Skeletal muscle satellite cell (primary cell): ENCODE data around the gene MAP3K8.

Experiments used
- H3K27me3 ChIP-seq: 2 replicates; pipeline ENCODE4 v1.7.0; 2013; ENCODE audit warnings: low read length; ENCODE audit not compliant: control insufficient read depth, insufficient read depth
- H3K36me3 ChIP-seq: 2 replicates; pipeline ENCODE4 v1.7.0; 2013; ENCODE audit warnings: mild to moderate bottlenecking, control low read depth, low read length; ENCODE audit not compliant: insufficient read depth
- H3K4me1 ChIP-seq: 2 replicates; pipeline ENCODE4 v1.7.0; 2013; ENCODE audit warnings: low read length; ENCODE audit not compliant: control insufficient read depth, insufficient read depth
- H3K4me2 ChIP-seq: 2 replicates; pipeline ENCODE4 v1.7.0; 2013; ENCODE audit warnings: mild to moderate bottlenecking, low read length
- H3K4me3 ChIP-seq: 2 replicates; pipeline ENCODE4 v1.7.0; 2013; ENCODE audit warnings: low read length
- H3K9ac ChIP-seq: 2 replicates; pipeline ENCODE4 v1.7.0; 2013; ENCODE audit warnings: mild to moderate bottlenecking, low read depth, low read length, moderate library complexity
- H3K9me3 ChIP-seq: replicated peaks from 2 replicates; pipeline ENCODE4 v1.7.0; 2013; ENCODE audit warnings: mild to moderate bottlenecking, control low read depth, low read length

Gene MAP3K8

GRCh38 chr10:30495687-30496086 lies 61.7 kb downstream of the MAP3K8 start:
- Histone ChIP-seq H3K9me3 (peaks cover 6% of the 10 kb centered on the region), H3K4me1 (no peaks in the 10 kb centered on the region)

GRCh38 chr10:30499816-30500215 lies 65.8 kb downstream of the MAP3K8 start:
- Histone ChIP-seq H3K9me3 (no peaks in the 10 kb centered on the region), H3K9ac (no peak overlapping the region), H3K36me3 (no peaks in the 10 kb centered on the region), H3K27me3 (peaks cover 60% of the 10 kb centered on the region), H3K4me1 (no peaks in the 10 kb centered on the region), H3K4me2 (no peak overlapping the region), H3K4me3 (no peak overlapping the region)

More at GRCh38 chr10:30495687-30496086, 61.7 kb downstream of the MAP3K8 start:
- Histone ChIP-seq H3K4me2 (no peak overlapping the region), H3K9ac (no peak overlapping the region), H3K4me3 (no peak overlapping the region), H3K36me3 (no peaks in the 10 kb centered on the region), H3K27me3 (peaks cover 30% of the 10 kb centered on the region)

- Histone ChIP-seq H3K4me1 (no peaks in the 10 kb centered on the region), H3K9ac (no peak overlapping the region), H3K27me3 (peaks cover 63% of the 10 kb centered on the region)
These were observed 66.5 kb downstream of the MAP3K8 start for GRCh38 chr10:30500534-30500933.

GRCh38 chr10:30500963-30501504 lies 67.0 kb downstream of the MAP3K8 start:
- no peaks in the 10 kb centered on the region for H3K4me1 ChIP-seq

More at GRCh38 chr10:30500534-30500933, 66.5 kb downstream of the MAP3K8 start:
- Histone ChIP-seq H3K9me3 (no peaks in the 10 kb centered on the region), H3K36me3 (no peaks in the 10 kb centered on the region), H3K4me3 (no peak overlapping the region), H3K4me2 (no peak overlapping the region)

GRCh38 chr10:30502266-30503060 lies 68.5 kb downstream of the MAP3K8 start:
- Histone ChIP-seq H3K4me2 (no peak overlapping the region), H3K4me1 (no peaks in the 10 kb centered on the region), H3K9ac (no peak overlapping the region), H3K36me3 (no peaks in the 10 kb centered on the region), H3K9me3 (no peaks in the 10 kb centered on the region), H3K27me3 (peaks cover 62% of the 10 kb centered on the region), H3K4me3 (no peak overlapping the region)

More at GRCh38 chr10:30500963-30501504, 67.0 kb downstream of the MAP3K8 start:
- Histone ChIP-seq H3K9ac (no peak overlapping the region), H3K36me3 (no peaks in the 10 kb centered on the region), H3K27me3 (peaks cover 68% of the 10 kb centered on the region), H3K4me2 (no peak overlapping the region), H3K9me3 (no peaks in the 10 kb centered on the region), H3K4me3 (no peak overlapping the region)

- Histone ChIP-seq H3K36me3 (no peaks in the 10 kb centered on the region), H3K9me3 (no peaks in the 10 kb centered on the region), H3K4me1 (no peaks in the 10 kb centered on the region), H3K9ac (no peak overlapping the region), H3K27me3 (peaks cover 55% of the 10 kb centered on the region), H3K4me3 (no peak overlapping the region), H3K4me2 (no peak overlapping the region)
These were observed 69.8 kb downstream of the MAP3K8 start for GRCh38 chr10:30503700-30504266.

- Histone ChIP-seq H3K9me3 (no peaks in the 10 kb centered on the region), H3K27me3 (peaks cover 50% of the 10 kb centered on the region), H3K9ac (no peak overlapping the region), H3K4me3 (no peak overlapping the region), H3K4me1 (peaks cover under 1% of the 10 kb centered on the region), H3K36me3 (no peaks in the 10 kb centered on the region), H3K4me2 (no peak overlapping the region)
These were observed 71.7 kb downstream of the MAP3K8 start for GRCh38 chr10:30505543-30506298.

GRCh38 chr10:30509508-30509907 lies 75.5 kb downstream of the MAP3K8 start:
- no peak overlapping the region for H3K9ac ChIP-seq
- H3K4me2 ChIP-seq: no peak overlapping the region
- no peaks in the 10 kb centered on the region for H3K36me3 ChIP-seq
- H3K9me3 ChIP-seq: no peaks in the 10 kb centered on the region
- H3K4me1 ChIP-seq: peaks cover 4% of the 10 kb centered on the region
- no peak overlapping the region for H3K4me3 ChIP-seq
- H3K27me3 ChIP-seq: peaks cover 20% of the 10 kb centered on the region

GRCh38 chr10:30510184-30510931 lies 76.4 kb downstream of the MAP3K8 start:
- Histone ChIP-seq H3K9ac (no peak overlapping the region), H3K36me3 (no peaks in the 10 kb centered on the region), H3K27me3 (peaks cover 25% of the 10 kb centered on the region), H3K4me2 (no peak overlapping the region), H3K4me3 (no peak overlapping the region), H3K9me3 (no peaks in the 10 kb centered on the region), H3K4me1 (peaks cover 4% of the 10 kb centered on the region)

- Histone ChIP-seq H3K36me3 (no peaks in the 10 kb centered on the region), H3K9ac (no peak overlapping the region), H3K9me3 (no peaks in the 10 kb centered on the region), H3K27me3 (peaks cover 19% of the 10 kb centered on the region), H3K4me3 (no peak overlapping the region), H3K4me2 (no peak overlapping the region), H3K4me1 (peaks cover 4% of the 10 kb centered on the region)
These were observed 77.1 kb downstream of the MAP3K8 start for GRCh38 chr10:30510932-30511700.
